Activated CD8-positive, alpha-beta T cell treated with anti-CD3 and anti-CD28 coated beads, Interleukin-2, amount 10 ng/mL, durations not matched to agents 7 days and 5 days (primary cell): ENCODE measurements around the gene ALDH8A1. TPM values are rescaled to one million over a fixed set of nuclear protein-coding genes. Genes with fewer than 3 reads are reported as not detected.

Source experiments
- ATAC-seq: fragments of 150-1000 bp; cut with Tn5 transposase; one replicate; pipeline ENCODE4 v1.10.0; 2021; ENCODE audit warnings: moderate library complexity
- CTCF ChIA-PET: fragments of 350-600 bp; sonication (Branson Sonifier 250); formaldehyde crosslinking; loops from one replicate; lab custom pipeline; 2021; ENCODE audit warnings: antibody characterized with exemption; lab: Charles Lee
- POLR2A ChIA-PET: fragments of 350-600 bp; sonication (Branson Sonifier 250); formaldehyde crosslinking; loops from one replicate; lab custom pipeline; 2021; ENCODE audit warnings: antibody characterized with exemption; lab: Charles Lee
- DNase-seq: peaks from one replicate; pipeline ENCODE4 v3.0.0-alpha.2; 2020
- H3K27ac Mint-ChIP-seq: one replicate; pipeline ENCODE4 v1.8.0; 2021; ENCODE audit warnings: mild to moderate bottlenecking, mixed read lengths
- H3K27me3 Mint-ChIP-seq: one replicate; pipeline ENCODE4 v1.8.0; 2021; ENCODE audit warnings: low read depth, mixed read lengths
- H3K36me3 Mint-ChIP-seq: one replicate; pipeline ENCODE4 v1.8.0; 2021; ENCODE audit warnings: low read depth, mixed read lengths
- H3K4me1 Mint-ChIP-seq: one replicate; pipeline ENCODE4 v1.8.0; 2021; ENCODE audit warnings: low read depth, mixed read lengths
- H3K4me3 Mint-ChIP-seq: one replicate; pipeline ENCODE4 v1.8.0; 2021; ENCODE audit warnings: mild to moderate bottlenecking, mixed read lengths
- H3K9me3 Mint-ChIP-seq: one replicate; pipeline ENCODE4 v1.8.0; 2022; ENCODE audit warnings: mixed read lengths; ENCODE audit not compliant: insufficient read depth
- total RNA-seq, 2 experiments: library from RNA; stranded (reverse); gene quantifications; one replicate each; pipeline ENCODE4 v1.2.3, GENCODE V29; 2021

The ALDH8A1 gene
- total RNA-seq, 2 experiments from 2014 or later, result 0.45 to 0.47 TPM

- ChIA-PET POLR2A (no interaction called here), CTCF (interaction anchor here (1.1 kb wide), 1 partner anchor 10 kb away, joined by 5 read pairs; no protein-coding TSS in a partner anchor)
- Mint-ChIP-seq H3K27ac (no peak overlapping the region), H3K9me3 (no peaks in the 10 kb centered on the region), H3K27me3 (no peaks in the 10 kb centered on the region), H3K4me3 (no peak overlapping the region), H3K4me1 (peaks cover 9% of the 10 kb centered on the region), H3K36me3 (no peaks in the 10 kb centered on the region)
- ATAC-seq (no peak), DNase-seq (no peak)
Observed at GRCh38 chr6:134930463-134930862, 19.4 kb downstream of the ALDH8A1 start.

- Mint-ChIP-seq H3K27ac (no peak overlapping the region), H3K9me3 (no peaks in the 10 kb centered on the region), H3K36me3 (no peaks in the 10 kb centered on the region), H3K4me3 (no peak overlapping the region), H3K27me3 (no peaks in the 10 kb centered on the region), H3K4me1 (peaks cover 9% of the 10 kb centered on the region)
- DNase-seq (no peak), ATAC-seq (no peak)
- CTCF ChIA-PET, result interaction anchor here (0.9 to 1.5 kb wide), 5 partner anchors 9 to 865 kb away, joined by 3 to 9 read pairs (median 3); no protein-coding TSS in a partner anchor
- POLR2A ChIA-PET, result no interaction called here
Observed at GRCh38 chr6:134928151-134928900, 21.6 kb downstream of the ALDH8A1 start.

DNA sequence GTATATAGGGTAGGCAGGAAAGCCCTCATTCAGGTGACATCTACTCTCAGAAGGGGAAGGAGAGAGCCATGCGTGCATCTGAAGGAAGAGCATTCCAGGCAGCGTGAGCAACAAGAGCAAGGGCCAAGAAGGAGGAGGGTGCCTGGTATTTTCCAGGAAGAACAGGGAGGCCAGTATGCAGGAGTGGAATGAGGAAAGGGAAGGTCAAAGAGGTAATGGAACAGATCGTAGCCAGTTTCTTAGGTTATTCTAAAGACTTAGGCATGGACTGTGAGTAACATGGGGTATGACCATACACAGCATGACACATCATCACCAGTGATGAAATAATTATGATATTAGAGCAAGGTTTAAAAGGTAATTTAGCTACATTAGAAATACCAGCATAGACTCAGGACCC lies 24.1 kb downstream of the ALDH8A1 start:
- Mint-ChIP-seq H3K36me3 (no peaks in the 10 kb centered on the region), H3K9me3 (no peaks in the 10 kb centered on the region), H3K27me3 (no peaks in the 10 kb centered on the region), H3K4me1 (peaks cover 9% of the 10 kb centered on the region), H3K27ac (no peak overlapping the region), H3K4me3 (no peak overlapping the region)
- CTCF ChIA-PET, result interaction anchor here (1.0 to 1.1 kb wide), 2 partner anchors 15 to 802 kb away, joined by 3 to 5 read pairs; no protein-coding TSS in a partner anchor
- POLR2A ChIA-PET, result no interaction called here
- DNase-seq, result no peak
- no peak for ATAC-seq

- Mint-ChIP-seq H3K4me3 (no peak overlapping the region), H3K27ac (no peak overlapping the region), H3K27me3 (no peaks in the 10 kb centered on the region), H3K9me3 (no peaks in the 10 kb centered on the region), H3K36me3 (no peaks in the 10 kb centered on the region), H3K4me1 (no peaks in the 10 kb centered on the region)
- CTCF ChIA-PET, result interaction anchor here (0.9 kb wide), 1 partner anchor 12 kb away, joined by 3 read pairs; no protein-coding TSS in a partner anchor
- ATAC-seq, result no peak
- no peak for DNase-seq
- POLR2A ChIA-PET, result no interaction called here
Observed at GRCh38 chr6:134921721-134922261, 28.1 kb downstream of the ALDH8A1 start.

DNA sequence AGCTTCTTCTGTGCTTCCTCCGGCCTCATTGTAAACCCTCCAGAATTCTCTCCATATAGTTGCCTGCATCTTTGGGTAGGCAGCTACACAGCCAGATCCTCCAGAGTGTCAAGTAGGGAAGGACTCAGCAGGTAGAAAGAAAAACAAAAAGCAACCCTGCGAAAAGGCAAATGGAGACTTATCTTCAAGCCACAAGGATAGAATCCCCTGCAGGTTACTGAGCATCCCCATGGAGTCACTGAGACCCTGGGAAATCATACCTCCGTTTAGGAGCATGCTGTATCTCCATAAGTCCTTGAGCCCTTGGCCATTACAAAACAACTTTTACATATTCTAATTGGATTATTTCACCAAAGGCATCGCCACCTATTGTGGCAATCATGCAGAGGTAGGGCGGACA lies 28.6 kb downstream of the ALDH8A1 start:
- H3K27ac Mint-ChIP-seq, result no peak overlapping the region
- ChIA-PET POLR2A (no interaction called here), CTCF (interaction anchor here (1.4 kb wide), 1 partner anchor 19 kb away, joined by 5 read pairs; no protein-coding TSS in a partner anchor)
- H3K4me3 Mint-ChIP-seq, result no peak overlapping the region
- no peaks in the 10 kb centered on the region for H3K9me3 Mint-ChIP-seq
- no peaks in the 10 kb centered on the region for H3K36me3 Mint-ChIP-seq
- DNase-seq (no peak), ATAC-seq (no peak)
- H3K4me1 Mint-ChIP-seq, result no peaks in the 10 kb centered on the region
- H3K27me3 Mint-ChIP-seq, result no peaks in the 10 kb centered on the region

DNA sequence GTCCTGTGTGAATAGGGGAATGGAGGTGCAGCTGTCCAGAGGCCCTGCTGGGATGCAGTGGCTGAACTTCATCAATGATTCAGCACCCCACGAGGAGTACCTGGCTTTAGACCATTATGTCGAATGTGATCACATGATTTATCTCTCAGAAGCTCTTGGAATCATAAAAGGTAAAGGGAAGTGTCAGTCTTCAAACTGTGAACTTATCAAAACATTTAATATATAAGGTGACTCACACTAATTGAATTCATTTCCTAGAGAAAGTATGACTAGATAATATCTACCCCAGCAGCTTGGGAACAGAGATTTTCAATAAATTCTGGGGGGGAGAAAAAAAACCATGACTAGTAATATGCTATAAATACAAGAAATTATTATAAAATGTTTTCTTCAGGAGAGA lies 29.5 kb downstream of the ALDH8A1 start:
- H3K36me3 Mint-ChIP-seq, result no peaks in the 10 kb centered on the region
- no peaks in the 10 kb centered on the region for H3K9me3 Mint-ChIP-seq
- ATAC-seq (no peak), DNase-seq (no peak)
- ChIA-PET POLR2A (no interaction called here), CTCF (interaction anchor here (0.7 to 1.4 kb wide), 3 partner anchors 20 to 149 kb away, joined by 4 to 5 read pairs (median 4); no protein-coding TSS in a partner anchor)
- H3K27me3 Mint-ChIP-seq, result no peaks in the 10 kb centered on the region
- no peak overlapping the region for H3K4me3 Mint-ChIP-seq
- no peak overlapping the region for H3K27ac Mint-ChIP-seq
- no peaks in the 10 kb centered on the region for H3K4me1 Mint-ChIP-seq

DNA sequence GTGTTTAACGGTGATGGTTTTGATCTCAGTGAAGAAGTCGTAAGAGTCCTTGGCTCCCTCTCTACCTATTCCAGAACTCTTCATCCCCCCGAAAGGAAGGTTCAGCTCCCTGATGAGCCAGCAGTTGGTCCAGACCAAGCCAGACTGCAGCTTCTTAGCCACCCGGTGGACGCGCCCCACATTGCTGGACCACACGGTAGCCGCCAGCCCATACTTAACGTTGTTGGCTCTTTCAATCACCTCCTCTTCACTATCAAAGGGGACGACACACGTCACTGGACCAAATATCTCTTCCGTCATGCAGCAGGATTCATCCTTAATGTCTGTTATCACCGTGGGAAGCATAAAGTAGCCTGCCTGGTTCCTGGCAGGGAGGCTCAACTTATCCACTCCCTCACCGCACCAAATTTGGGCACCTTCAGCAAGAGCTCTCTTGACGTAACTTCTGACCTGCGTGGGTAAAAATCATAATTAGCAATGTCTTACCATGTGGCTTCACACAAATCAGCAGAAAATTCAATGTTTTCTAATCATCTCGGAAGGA lies 31.4 kb downstream of the ALDH8A1 start:
- Mint-ChIP-seq H3K4me3 (no peak overlapping the region), H3K27me3 (no peaks in the 10 kb centered on the region), H3K36me3 (no peaks in the 10 kb centered on the region), H3K4me1 (no peaks in the 10 kb centered on the region), H3K27ac (no peak overlapping the region), H3K9me3 (no peaks in the 10 kb centered on the region)
- ChIA-PET CTCF (interaction anchor here (0.5 to 2.0 kb wide), 5 partner anchors 9 to 807 kb away, joined by 3 to 11 read pairs (median 3); no protein-coding TSS in a partner anchor), POLR2A (no interaction called here)
- DNase-seq (no peak), ATAC-seq (no peak)

DNA sequence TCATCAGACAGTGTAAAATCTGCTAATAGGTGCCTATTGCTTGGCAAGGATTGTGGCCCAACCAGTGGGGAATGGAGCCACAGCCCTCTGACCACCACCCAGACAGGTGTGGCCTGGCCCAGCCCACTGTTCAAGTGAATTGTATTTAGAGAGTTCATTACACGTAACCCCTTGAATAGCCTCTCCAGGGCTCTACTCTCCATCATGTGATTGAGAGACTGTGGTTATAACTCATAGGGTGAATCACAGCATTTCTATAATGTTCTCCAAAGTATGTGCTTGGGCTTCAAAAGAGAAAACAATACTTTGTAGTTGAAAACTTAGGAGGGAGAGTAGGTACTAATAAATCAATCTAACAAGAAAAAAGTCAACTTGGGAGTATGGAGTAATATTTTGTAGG lies 38.4 kb downstream of the ALDH8A1 start:
- ChIA-PET POLR2A (no interaction called here), CTCF (no interaction called here)
- ATAC-seq (no peak), DNase-seq (no peak)
- Mint-ChIP-seq H3K36me3 (no peaks in the 10 kb centered on the region), H3K27ac (no peak overlapping the region), H3K27me3 (peaks cover 8% of the 10 kb centered on the region), H3K9me3 (no peaks in the 10 kb centered on the region), H3K4me1 (no peaks in the 10 kb centered on the region), H3K4me3 (no peak overlapping the region)

GRCh38 chr6:134910593-134910935 lies 39.3 kb downstream of the ALDH8A1 start:
- Mint-ChIP-seq H3K27ac (no peak overlapping the region), H3K9me3 (no peaks in the 10 kb centered on the region), H3K36me3 (no peaks in the 10 kb centered on the region), H3K4me1 (no peaks in the 10 kb centered on the region), H3K4me3 (no peak overlapping the region), H3K27me3 (peaks cover 8% of the 10 kb centered on the region)
- CTCF ChIA-PET, result interaction anchor here (0.9 kb wide), 1 partner anchor 12 kb away, joined by 3 read pairs; no protein-coding TSS in a partner anchor
- DNase-seq, result no peak
- POLR2A ChIA-PET, result no interaction called here
- ATAC-seq, result no peak

DNA sequence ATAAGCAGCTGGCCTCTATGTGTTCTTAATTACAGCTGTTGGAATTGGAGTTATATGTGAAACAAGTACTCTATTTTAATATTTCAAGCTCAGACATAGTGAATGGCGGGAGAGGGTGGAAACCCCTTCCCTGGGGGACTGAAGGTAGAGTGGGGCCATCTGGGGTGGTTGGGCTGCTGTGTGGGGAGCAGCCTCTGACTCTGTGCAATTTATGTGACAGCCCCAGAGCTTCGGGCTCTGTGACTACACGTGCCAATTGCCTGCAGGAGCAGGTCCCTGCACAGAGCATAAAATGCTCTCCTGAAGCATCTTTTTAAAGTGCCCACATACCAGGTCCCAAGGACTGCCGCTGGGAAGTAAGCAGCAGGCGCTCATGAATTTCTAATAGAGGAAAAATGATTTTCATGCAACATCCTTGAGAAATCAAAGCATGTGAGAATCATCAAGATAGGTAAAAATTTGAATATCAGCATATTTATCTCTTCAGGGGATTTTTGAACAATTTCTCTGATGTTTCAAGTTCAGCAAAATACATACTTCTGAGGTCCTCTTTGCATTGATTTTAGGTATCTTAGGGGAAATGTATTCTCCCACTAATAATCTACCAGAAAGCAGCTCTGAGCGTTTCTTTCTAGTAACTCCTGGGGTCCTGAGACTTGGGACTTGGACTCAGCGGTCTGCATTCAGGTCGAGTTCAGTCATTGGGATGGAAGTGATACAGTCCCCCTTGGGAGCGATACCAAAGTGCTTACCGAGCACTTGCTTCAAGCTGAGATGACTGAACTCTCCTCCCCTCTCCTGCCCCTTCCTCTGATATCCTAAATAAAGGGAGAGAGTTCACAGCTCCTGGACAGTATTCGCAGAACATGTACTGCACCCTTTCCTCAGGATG lies 40.0 kb downstream of the ALDH8A1 start:
- ChIA-PET CTCF (interaction anchor here (0.9 kb wide), 2 partner anchors 12 to 31 kb away, joined by 3 to 4 read pairs; no protein-coding TSS in a partner anchor), POLR2A (no interaction called here)
- Mint-ChIP-seq H3K27me3 (peaks cover 8% of the 10 kb centered on the region), H3K27ac (no peak overlapping the region), H3K36me3 (no peaks in the 10 kb centered on the region), H3K4me1 (no peaks in the 10 kb centered on the region), H3K9me3 (no peaks in the 10 kb centered on the region), H3K4me3 (no peak overlapping the region)
- DNase-seq (no peak), ATAC-seq (no peak)

GRCh38 chr6:134908906-134909516 lies 40.9 kb downstream of the ALDH8A1 start:
- ATAC-seq (peak; percentile 57), DNase-seq (peak; percentile 40)
- Mint-ChIP-seq H3K4me3 (no peak overlapping the region), H3K27me3 (peaks cover 8% of the 10 kb centered on the region), H3K27ac (no peak overlapping the region), H3K36me3 (no peaks in the 10 kb centered on the region), H3K4me1 (no peaks in the 10 kb centered on the region), H3K9me3 (no peaks in the 10 kb centered on the region)
- ChIA-PET CTCF (interaction anchor here (0.9 kb wide), 1 partner anchor 32 kb away, joined by 4 read pairs; no protein-coding TSS in a partner anchor), POLR2A (no interaction called here)
